ENCODE results near the gene TET3. TPM values are rescaled to one million over a fixed set of nuclear protein-coding genes. Genes with fewer than 3 reads are reported as not detected.

The TET3 gene
- total RNA-seq, 8 experiments from 2014 or later = 3.0 to 19.7 (median 12.4) TPM

DNA sequence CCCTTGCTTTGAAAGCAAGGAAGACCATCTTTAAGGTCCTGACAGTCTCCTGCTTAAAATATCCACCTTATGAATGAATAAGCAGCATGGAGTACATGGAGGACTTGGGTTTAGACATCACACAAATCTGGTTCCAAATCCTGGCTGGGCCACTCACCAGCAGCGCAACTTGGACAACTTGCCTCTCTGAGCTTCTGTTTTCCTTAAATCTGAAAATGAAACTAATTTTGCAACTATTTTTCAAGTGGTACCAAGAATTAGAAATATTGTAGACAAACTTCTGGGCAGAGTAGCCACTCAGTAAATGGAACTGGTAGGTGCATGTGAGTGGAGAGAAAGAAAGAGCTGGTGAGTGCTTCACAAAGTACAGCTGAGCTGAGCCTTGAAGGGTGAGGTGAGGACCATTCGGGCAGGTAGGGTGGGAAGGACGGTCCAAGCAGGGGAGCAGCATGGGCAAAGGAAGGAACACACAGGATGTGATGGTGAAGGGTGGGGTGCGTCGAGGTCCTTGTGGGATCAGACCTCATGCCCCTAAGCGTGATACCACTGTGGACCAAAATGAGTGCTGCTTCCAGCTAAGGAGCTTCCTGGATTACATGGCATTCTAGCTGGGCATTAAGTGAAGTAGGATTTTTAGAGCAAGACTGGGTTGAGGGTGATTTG lies 14.4 kb upstream of the TET3 start:
- no peak for ATAC-seq (replicated peaks in 6 of 8)
- WGBS, 10 experiments = 80 to 100% (median 88%) methylated on average over 1 to 5 of the region's 6 CpGs; no CpG with 5 or more reads in 3 of the 10 experiments
- Histone ChIP-seq H3K27ac (no peak overlapping the region), H3K4me1 (replicated peaks in 1 of 2) (peaks cover 0 to 7% of the 10 kb centered on the region in 2 donors), H3K4me3 (no peak overlapping the region)
- in situ Hi-C loops (cut with MboI; ENCODE audit: low pct_unique_long_range_greater_than_20kb in 2 of 9, low sequenced_read_pairs in 9 of 9, unreplicated experiment in 9 of 9) = loop anchor here in 1 of 9 experiments (25.0 kb wide), 1 partner anchor 133 kb away; the partner anchor contains the start of gene STAMBP

- H3K27ac ChIP-seq = no peak overlapping the region
- peaks cover 0 to 7% of the 10 kb centered on the region in 2 donors for H3K4me1 ChIP-seq (replicated peaks in 1 of 2)
- WGBS, 10 experiments = 22 to 80% (median 63%) methylated on average over 2 to 6 of the region's 7 CpGs; no CpG with 5 or more reads in 2 of the 10 experiments
- in situ Hi-C loops (cut with MboI; ENCODE audit: low pct_unique_long_range_greater_than_20kb in 2 of 9, low sequenced_read_pairs in 9 of 9, unreplicated experiment in 9 of 9) = loop anchor here in 1 of 9 experiments (25.0 kb wide), 1 partner anchor 134 kb away; the partner anchor contains the start of gene STAMBP
- H3K4me3 ChIP-seq = no peak overlapping the region
- no peak for ATAC-seq (replicated peaks in 6 of 8)
These were observed 13.7 kb upstream of the TET3 start for GRCh38 chr2:73970850-73971471.

DNA sequence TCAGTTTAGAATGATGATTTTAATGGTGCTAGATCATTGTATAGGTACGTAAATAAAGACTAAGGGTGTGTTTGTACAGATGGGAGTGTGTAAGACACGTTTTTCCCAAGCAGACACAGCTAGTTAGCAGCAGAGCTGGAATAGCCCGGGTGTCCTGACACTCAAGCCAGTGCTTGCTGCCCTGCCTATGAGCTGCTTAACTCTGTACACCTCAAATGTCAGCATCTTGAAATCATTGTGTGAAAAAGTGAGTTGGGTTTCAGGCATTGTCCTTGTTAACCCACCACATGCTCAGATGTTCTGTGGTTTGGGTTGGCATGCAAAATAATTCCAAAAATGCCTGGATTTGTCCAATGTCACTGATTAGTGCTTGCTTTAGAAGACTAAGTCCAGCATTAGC lies 13.0 kb upstream of the TET3 start:
- H3K4me3 ChIP-seq = no peak overlapping the region
- in situ Hi-C loops (cut with MboI; ENCODE audit: low pct_unique_long_range_greater_than_20kb in 2 of 9, low sequenced_read_pairs in 9 of 9, unreplicated experiment in 9 of 9) = loop anchor here in 1 of 9 experiments (25.0 kb wide), 1 partner anchor 134 kb away; the partner anchor contains the start of gene STAMBP
- H3K4me1 ChIP-seq (replicated peaks in 1 of 2) = peaks cover 0 to 7% of the 10 kb centered on the region in 2 donors
- no peak for ATAC-seq (replicated peaks in 6 of 8)
- no peak overlapping the region for H3K27ac ChIP-seq
- 50 to 100% (median 65%) methylated on average over 1 to 3 of the region's 3 CpGs; no CpG with 5 or more reads in 6 of the 10 experiments for WGBS, 10 experiments

DNA sequence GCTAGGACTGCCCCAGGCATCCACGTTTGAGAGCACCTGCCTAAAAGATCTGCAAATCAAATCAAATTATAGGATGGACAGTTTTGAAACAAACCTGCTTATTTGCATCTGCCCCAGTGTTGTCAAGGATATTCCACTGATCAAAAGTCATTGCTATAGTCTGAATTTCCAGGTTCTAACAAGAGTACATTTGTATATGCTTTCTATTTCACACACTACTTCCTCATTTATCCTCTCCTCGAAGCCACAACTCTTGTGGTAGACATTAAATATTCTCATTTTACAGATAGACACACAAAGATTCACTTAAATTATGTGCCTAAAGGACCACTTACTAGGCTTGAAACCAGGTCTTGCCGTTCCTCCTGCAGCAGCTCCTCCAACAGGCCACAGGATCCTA lies 11.9 kb upstream of the TET3 start:
- in situ Hi-C loops (cut with MboI; ENCODE audit: low pct_unique_long_range_greater_than_20kb in 2 of 9, low sequenced_read_pairs in 9 of 9, unreplicated experiment in 9 of 9) = loop anchor here in 1 of 9 experiments (25.0 kb wide), 1 partner anchor 136 kb away; the partner anchor contains the start of gene STAMBP
- no peak for ATAC-seq (replicated peaks in 6 of 8)
- no peak overlapping the region for H3K4me3 ChIP-seq
- WGBS, 10 experiments = 40 to 80% (median 55%) methylated on average over 1 to 3 of the region's 3 CpGs; no CpG with 5 or more reads in 3 of the 10 experiments
- H3K4me1 ChIP-seq (replicated peaks in 1 of 2) = peaks cover 0 to 7% of the 10 kb centered on the region in 2 donors
- no peak overlapping the region for H3K27ac ChIP-seq

- WGBS, 10 experiments = 80 to 100% (median 92%) methylated on average over 1 to 3 of the region's 3 CpGs
- in situ Hi-C loops (cut with MboI; ENCODE audit: low pct_unique_long_range_greater_than_20kb in 2 of 9, low sequenced_read_pairs in 9 of 9, unreplicated experiment in 9 of 9) = no loop called here
- Histone ChIP-seq H3K4me3 (no peak overlapping the region), H3K4me1 (replicated peaks in 1 of 2) (peaks cover 0 to 6% of the 10 kb centered on the region in 2 donors), H3K27ac (no peak overlapping the region)
- no peak for ATAC-seq (replicated peaks in 6 of 8)
These were observed 9.0 kb upstream of the TET3 start for GRCh38 chr2:73975731-73976130.

GRCh38 chr2:73976803-73977202 lies 7.9 kb upstream of the TET3 start:
- Histone ChIP-seq H3K4me1 (replicated peaks in 1 of 2) (peaks cover 10% of the 10 kb centered on the region in 2 donors), H3K4me3 (no peak overlapping the region), H3K27ac (no peak overlapping the region)
- 55 to 100% (median 82%) methylated on average over 1 of the region's 1 CpG; no CpG with 5 or more reads in 5 of the 10 experiments for WGBS, 10 experiments
- no peak for ATAC-seq (replicated peaks in 6 of 8)
- in situ Hi-C loops (cut with MboI; ENCODE audit: low pct_unique_long_range_greater_than_20kb in 2 of 9, low sequenced_read_pairs in 9 of 9, unreplicated experiment in 9 of 9) = no loop called here

DNA sequence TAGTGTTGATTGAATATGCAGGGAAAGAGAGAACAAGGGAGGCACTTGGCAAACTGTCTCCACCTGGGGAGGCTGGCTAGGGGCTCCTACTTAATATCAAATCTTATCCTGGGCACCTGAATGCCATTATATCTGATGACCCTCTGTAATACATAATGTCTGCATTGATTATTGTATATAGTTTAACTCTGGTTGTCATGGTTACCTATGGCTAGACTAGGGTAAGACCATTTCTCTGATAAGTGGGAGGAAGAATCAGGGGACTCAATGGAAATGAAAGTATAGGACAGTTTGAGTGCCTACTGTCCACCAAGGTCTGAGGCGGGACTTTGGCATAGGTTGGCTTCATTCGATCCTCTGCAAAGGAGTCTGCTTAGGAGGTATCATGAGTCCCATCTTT lies 7.2 kb upstream of the TET3 start:
- in situ Hi-C loops (cut with MboI; ENCODE audit: low pct_unique_long_range_greater_than_20kb in 2 of 9, low sequenced_read_pairs in 9 of 9, unreplicated experiment in 9 of 9) = no loop called here
- H3K27ac ChIP-seq = no peak overlapping the region

DNA sequence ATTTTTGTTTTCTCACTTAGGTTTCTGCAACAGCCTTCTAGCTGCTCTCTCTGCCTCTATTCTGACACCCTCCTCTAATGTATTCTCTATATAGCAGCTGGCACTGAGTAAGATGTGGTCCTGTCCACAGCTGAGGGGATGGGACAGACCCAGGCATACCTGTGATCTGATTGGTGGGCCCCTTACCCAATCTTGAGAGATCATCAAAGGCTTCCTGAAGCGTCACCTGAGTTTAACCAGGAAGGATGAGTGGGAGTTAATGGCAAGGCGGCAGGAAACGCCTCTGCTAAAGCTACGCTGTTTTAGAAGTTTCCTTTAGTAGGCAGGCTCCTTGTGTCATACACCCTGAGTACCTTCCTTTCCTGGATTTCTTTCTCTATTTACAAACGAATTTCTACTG lies 5.7 kb upstream of the TET3 start:
- 0 to 100% (median 75%) methylated on average over 1 to 5 of the region's 5 CpGs; no CpG with 5 or more reads in 1 of the 10 experiments for WGBS, 10 experiments
- in situ Hi-C loops (cut with MboI; ENCODE audit: low pct_unique_long_range_greater_than_20kb in 2 of 9, low sequenced_read_pairs in 9 of 9, unreplicated experiment in 9 of 9) = no loop called here
- ATAC-seq (replicated peaks in 6 of 8) = no peak

More for the DNA sequence above, 7.2 kb upstream of the TET3 start:
- no peak for ATAC-seq (replicated peaks in 6 of 8)
- no peak overlapping the region for H3K4me3 ChIP-seq
- H3K4me1 ChIP-seq (replicated peaks in 1 of 2) = peaks cover 12% of the 10 kb centered on the region in 2 donors
- WGBS, 10 experiments = 50 to 100% (median 92%) methylated on average over 1 to 2 of the region's 2 CpGs; no CpG with 5 or more reads in 3 of the 10 experiments

DNA sequence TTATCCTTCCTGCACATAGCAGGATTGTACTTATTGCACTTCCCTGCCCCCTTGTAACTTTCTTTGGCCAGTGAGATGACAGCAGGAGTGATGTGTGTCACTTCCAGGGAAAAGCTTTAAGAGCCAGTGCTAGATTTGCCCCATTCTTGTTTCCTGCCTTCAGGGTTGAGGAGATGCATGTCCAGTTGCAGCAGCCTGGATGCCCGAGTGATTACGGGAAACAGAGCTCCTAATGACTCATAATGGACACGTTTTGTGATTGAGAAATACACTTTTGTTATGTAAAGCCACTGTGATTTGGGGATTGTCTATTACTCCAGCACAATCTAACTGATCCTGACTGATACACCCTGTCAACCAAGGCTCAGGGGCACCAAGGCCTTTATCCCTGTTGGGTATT lies 5.0 kb upstream of the TET3 start:
- peaks cover 21 to 22% of the 10 kb centered on the region in 2 donors for H3K4me1 ChIP-seq (replicated peaks in 1 of 2)
- peak in 2 of 8 experiments; percentile 11 to 40 for ATAC-seq (replicated peaks in 6 of 8)
- in situ Hi-C loops (cut with MboI; ENCODE audit: low pct_unique_long_range_greater_than_20kb in 2 of 9, low sequenced_read_pairs in 9 of 9, unreplicated experiment in 9 of 9) = no loop called here
- 0 to 54% (median 20%) methylated on average over 1 to 3 of the region's 3 CpGs; no CpG with 5 or more reads in 7 of the 10 experiments for WGBS, 10 experiments
- no peak overlapping the region for H3K4me3 ChIP-seq
- H3K27ac ChIP-seq = no peak overlapping the region

More for the DNA sequence above, 5.7 kb upstream of the TET3 start:
- Histone ChIP-seq H3K4me1 (replicated peaks in 1 of 2) (peaks cover 19 to 20% of the 10 kb centered on the region in 2 donors), H3K27ac (no peak overlapping the region), H3K4me3 (no peak overlapping the region)

DNA sequence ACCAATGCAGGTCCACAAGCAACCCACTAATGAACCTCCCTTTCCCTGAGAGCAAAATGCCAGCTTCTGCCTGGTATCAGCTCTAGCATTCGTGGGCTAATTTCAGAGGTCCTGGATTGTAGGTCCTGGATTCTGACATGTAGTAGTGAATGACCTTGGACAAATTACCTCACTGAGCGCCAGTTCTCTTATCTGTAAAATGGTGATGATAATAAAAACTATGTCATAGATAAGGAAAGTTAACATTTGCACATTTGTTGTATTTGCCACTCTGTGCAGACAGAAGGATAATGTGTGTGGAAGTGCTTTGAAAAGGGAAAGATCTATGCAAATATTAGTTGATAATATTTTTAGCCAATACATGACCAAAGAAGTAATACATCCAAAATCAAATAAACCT lies 4.1 kb upstream of the TET3 start:
- ATAC-seq (replicated peaks in 6 of 8) = no peak
- H3K4me3 ChIP-seq = peak overlapping the region in 1 of 5 donors; percentile 31
- 67 to 100% (median 84%) methylated on average over 1 to 2 of the region's 2 CpGs; no CpG with 5 or more reads in 2 of the 10 experiments for WGBS, 10 experiments

DNA sequence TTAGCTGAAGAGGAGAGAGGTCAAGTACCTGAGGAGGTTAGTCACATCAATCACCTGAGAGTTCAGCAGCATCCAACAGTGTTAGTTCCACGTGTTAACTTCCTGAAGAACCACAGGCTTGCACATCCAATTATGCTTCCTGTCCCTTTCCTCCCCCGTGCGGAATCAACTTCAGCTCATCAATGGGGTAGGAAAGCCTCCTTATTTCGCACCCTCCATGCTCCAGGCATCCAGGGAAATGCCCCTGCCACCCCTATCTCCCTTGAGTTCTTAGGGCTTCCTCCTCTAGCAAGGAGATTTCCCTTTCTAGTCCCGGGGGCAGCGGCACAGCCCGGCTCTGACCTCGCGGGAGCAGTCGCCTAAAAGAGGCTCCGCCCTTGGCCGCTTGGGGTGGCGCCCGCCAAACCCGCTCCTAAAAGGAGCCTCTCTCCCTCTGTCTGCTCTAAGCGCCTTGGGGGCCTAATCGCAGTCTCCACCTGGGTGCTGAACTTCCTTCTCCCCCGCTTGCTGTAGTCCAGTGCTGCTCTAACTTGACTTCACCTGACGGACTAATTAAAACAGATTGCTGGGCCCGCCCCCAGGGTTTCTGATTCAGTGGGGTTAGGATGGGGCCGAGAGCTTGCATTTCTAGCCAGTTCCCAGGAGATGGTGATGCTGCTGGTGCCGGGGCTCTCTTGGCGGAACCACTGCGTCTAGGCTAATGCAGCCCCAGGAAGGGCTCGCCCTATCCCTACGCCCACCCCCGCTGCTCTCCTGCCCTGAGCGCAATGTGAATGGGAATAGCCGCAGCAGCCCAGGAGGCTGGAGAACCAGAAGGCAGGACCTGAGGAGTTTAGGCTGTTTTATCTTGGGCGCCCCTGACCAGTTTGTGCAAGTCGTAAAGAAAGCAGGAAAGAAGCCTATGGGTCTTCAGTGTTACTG lies 3.4 kb upstream of the TET3 start:
- peak overlapping the region in 4 of 5 donors; percentile 7 to 31 (median 24) for H3K4me3 ChIP-seq
- WGBS, 10 experiments = 0 to 40% (median 6%) methylated on average over 2 to 17 of the region's 31 CpGs; no CpG with 5 or more reads in 3 of the 10 experiments
- peak; percentile 13 to 63 (median 38) for ATAC-seq (replicated peaks in 6 of 8)
- no peak overlapping the region for H3K27ac ChIP-seq
- H3K4me1 ChIP-seq (replicated peaks in 1 of 2) = peaks cover 26 to 30% of the 10 kb centered on the region in 2 donors
- in situ Hi-C loops (cut with MboI; ENCODE audit: low pct_unique_long_range_greater_than_20kb in 2 of 9, low sequenced_read_pairs in 9 of 9, unreplicated experiment in 9 of 9) = no loop called here

More for the DNA sequence above, 4.1 kb upstream of the TET3 start:
- H3K4me1 ChIP-seq (replicated peaks in 1 of 2) = peaks cover 21 to 22% of the 10 kb centered on the region in 2 donors
- in situ Hi-C loops (cut with MboI; ENCODE audit: low pct_unique_long_range_greater_than_20kb in 2 of 9, low sequenced_read_pairs in 9 of 9, unreplicated experiment in 9 of 9) = no loop called here
- no peak overlapping the region for H3K27ac ChIP-seq

DNA sequence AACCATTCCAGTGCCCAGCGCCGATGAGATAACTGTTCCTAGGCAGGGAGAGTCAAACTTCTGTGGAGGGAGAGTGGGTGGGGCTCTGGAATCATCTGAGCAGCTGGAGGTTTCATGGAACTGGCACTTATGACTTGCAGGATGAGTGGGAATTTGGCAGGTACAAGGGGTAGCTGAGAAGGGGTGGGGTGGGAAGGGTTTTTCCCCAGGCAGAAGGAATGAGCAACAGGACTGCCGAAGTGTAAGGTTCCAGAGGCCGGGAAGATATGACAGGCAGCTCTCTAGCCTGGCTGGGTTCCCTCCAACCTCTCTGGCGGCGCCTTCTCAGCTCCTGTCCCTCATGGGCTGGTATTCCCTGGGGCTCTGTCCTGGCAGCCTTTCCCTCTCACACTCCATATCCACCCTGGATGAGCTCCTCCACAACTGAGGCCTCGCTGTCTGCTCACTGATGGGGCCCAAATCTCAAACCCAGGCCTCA lies 2.5 kb upstream of the TET3 start:
- Histone ChIP-seq H3K27ac (no peak overlapping the region), H3K4me1 (replicated peaks in 1 of 2) (peaks cover 35 to 39% of the 10 kb centered on the region in 2 donors), H3K4me3 (no peak overlapping the region)
- ATAC-seq (replicated peaks in 6 of 8) = peak in 3 of 8 experiments; percentile 10 to 18 (median 13)
- WGBS, 10 experiments = 18 to 100% (median 37%) methylated on average over 1 to 5 of the region's 7 CpGs; no CpG with 5 or more reads in 4 of the 10 experiments
- in situ Hi-C loops (cut with MboI; ENCODE audit: low pct_unique_long_range_greater_than_20kb in 2 of 9, low sequenced_read_pairs in 9 of 9, unreplicated experiment in 9 of 9) = no loop called here
